ENCODE results near the gene ZNF3.

- TF ChIP-seq CTCF (IDR thresholded peaks at IDR 0.05) (no peak), POLR2A (IDR thresholded peaks at IDR 0.05) (no peak)
Observed at GRCh38 chr7:100075418-100075817, 6.1 kb downstream of the ZNF3 start.

Measured in body of pancreas (tissue), 4 donors.